ENCODE results near the gene FCER1G. TPM values are rescaled to one million over a fixed set of nuclear protein-coding genes. Genes with fewer than 3 reads are reported as not detected.

Gene FCER1G
- total and polyA plus RNA-seq, 2 donors (not counting 3 experiments of a cell fraction or from before 2014, with no cell fraction given), result 1.1 to 1.6 TPM

DNA sequence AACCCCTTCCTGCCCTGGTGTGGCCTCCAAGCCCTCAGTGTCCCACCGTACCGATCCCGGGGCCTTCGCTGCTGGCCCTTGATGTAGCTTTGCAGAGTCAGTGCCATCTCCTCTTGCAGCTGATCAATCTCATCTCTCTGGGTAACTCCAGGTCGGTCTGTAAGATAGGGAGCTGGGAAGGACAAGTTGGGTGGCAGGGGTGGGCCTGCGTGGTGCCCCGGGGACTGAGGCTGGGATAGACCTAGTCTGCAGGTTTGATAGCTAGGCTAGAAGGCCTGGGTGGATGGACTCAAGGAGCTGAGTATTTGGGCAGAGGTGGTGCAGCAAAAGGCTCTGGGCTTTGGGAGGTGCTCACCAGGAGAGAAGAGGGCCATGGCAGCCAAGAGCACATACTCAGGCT, 15.7 kb downstream of the FCER1G start:
- CTCF ChIA-PET, result interaction anchor here (1.8 to 6.9 kb wide), 5 partner anchors 10 to 152 kb away, joined by 5 to 156 read pairs (median 39); partner anchors contain the start of gene CFAP126
- no TSS peak for BruUV-seq (replicated peaks)
- POLR2A ChIA-PET, result no interaction called here

More for the DNA sequence above, 15.7 kb downstream of the FCER1G start:
- Histone ChIP-seq H3K4me1 (ENCODE audit: control insufficient read depth, extremely low read depth, insufficient read depth, low read length) (peaks cover 18% of the 10 kb centered on the region), H4K20me1 (replicated peaks; ENCODE audit: control insufficient read depth, extremely low read depth, insufficient read depth, low read length) (no peaks in the 10 kb centered on the region), H3K9me3 (replicated peaks; ENCODE audit: control insufficient read depth, insufficient read depth, low read length) (no peaks in the 10 kb centered on the region), H3K27me3 (ENCODE audit: control insufficient read depth in 2 of 2, insufficient read depth in 2 of 2, low read length in 2 of 2) (peaks cover 0 to 2% of the 10 kb centered on the region in 2 experiments), H3K4me3 (replicated peaks in 1 of 3; ENCODE audit: insufficient read depth in 1 of 3, low read depth in 1 of 3, low read length in 3 of 3) (no peak overlapping the region), H2AFZ (ENCODE audit: low read depth, low read length) (no peak overlapping the region), H3K27ac (ENCODE audit: insufficient read depth, low read depth, low read length) (no peak overlapping the region), H3K9ac (replicated peaks; ENCODE audit: extremely low read depth, insufficient read depth, low read length) (no peak overlapping the region), H3K9me1 (replicated peaks; ENCODE audit: control insufficient read depth, extremely low read depth, insufficient read depth, low read length) (no peaks in the 10 kb centered on the region), H3K36me3 (ENCODE audit: control insufficient read depth in 2 of 2, extremely low read depth in 1 of 2, insufficient read depth in 2 of 2, low read length in 2 of 2) (peaks cover 10% of the 10 kb centered on the region in 2 experiments), H3K4me2 (ENCODE audit: insufficient read depth, low read length) (no peak overlapping the region), H3K79me2 (ENCODE audit: control insufficient read depth, insufficient read depth, low read length) (no peaks in the 10 kb centered on the region)
- dilution Hi-C loops (cut with MboI; ENCODE audit: extremely low pct_ligation_motif_present, low sequenced_read_pairs), result no loop called here
- FAIRE-seq (no peak), DNase-seq (ENCODE audit: low read depth, low spot score) (no peak)
- intact Hi-C loops (cut with micrococcal nuclease), result no loop called here
- TF ChIP-seq MYC (IDR thresholded peaks at IDR 0.05; ENCODE audit: low read depth, low read length) (no peak), JUN (IDR thresholded peaks at IDR 0.05; ENCODE audit: borderline replicate concordance, insufficient read depth, insufficient read length, low read depth) (no peak), POLR2A (IDR thresholded peaks at IDR 0.05; ENCODE audit: low read depth, low read length) (no peak), POLR2AphosphoS5 (IDR thresholded peaks at IDR 0.05; ENCODE audit: insufficient read depth, low read depth, low read length) (no peak), GATA2 (IDR thresholded peaks at IDR 0.05; ENCODE audit: insufficient read depth, insufficient read length, low read depth, low read length) (no peak), EZH2 (IDR thresholded peaks at IDR 0.05; ENCODE audit: borderline replicate concordance, low read depth, low read length, severe bottlenecking) (no peak), FOS (IDR thresholded peaks at IDR 0.05; ENCODE audit: borderline replicate concordance, insufficient read depth, low read length) (no peak)
- TF ChIP-seq, protein P1, sequence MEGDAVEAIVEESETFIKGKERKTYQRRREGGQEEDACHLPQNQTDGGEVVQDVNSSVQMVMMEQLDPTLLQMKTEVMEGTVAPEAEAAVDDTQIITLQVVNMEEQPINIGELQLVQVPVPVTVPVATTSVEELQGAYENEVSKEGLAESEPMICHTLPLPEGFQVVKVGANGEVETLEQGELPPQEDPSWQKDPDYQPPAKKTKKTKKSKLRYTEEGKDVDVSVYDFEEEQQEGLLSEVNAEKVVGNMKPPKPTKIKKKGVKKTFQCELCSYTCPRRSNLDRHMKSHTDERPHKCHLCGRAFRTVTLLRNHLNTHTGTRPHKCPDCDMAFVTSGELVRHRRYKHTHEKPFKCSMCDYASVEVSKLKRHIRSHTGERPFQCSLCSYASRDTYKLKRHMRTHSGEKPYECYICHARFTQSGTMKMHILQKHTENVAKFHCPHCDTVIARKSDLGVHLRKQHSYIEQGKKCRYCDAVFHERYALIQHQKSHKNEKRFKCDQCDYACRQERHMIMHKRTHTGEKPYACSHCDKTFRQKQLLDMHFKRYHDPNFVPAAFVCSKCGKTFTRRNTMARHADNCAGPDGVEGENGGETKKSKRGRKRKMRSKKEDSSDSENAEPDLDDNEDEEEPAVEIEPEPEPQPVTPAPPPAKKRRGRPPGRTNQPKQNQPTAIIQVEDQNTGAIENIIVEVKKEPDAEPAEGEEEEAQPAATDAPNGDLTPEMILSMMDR (IDR thresholded peaks at IDR 0.05; ENCODE audit: extremely low read depth in 1 of 2, insufficient read depth in 1 of 2, low read depth in 1 of 2, low read length in 2 of 2), result no peak
- TF ChIP-seq, protein P2, sequence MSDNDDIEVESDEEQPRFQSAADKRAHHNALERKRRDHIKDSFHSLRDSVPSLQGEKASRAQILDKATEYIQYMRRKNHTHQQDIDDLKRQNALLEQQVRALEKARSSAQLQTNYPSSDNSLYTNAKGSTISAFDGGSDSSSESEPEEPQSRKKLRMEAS (IDR thresholded peaks at IDR 0.05; ENCODE audit: insufficient read depth, insufficient read length), result no peak

Measured in endothelial cell of umbilical vein (primary cell).